ENCODE results near the gene PCSK2. TPM values are rescaled to one million over a fixed set of nuclear protein-coding genes. Genes with fewer than 3 reads are reported as not detected.
A peak's percentile ranks its signal among the peaks of the same experiment; 100 is the strongest.

Gene PCSK2
- total and polyA plus RNA-seq, 2 of the 8 experiments (the other 6 are each of a cell fraction or from before 2014, with no cell fraction given), result 1.9 to 4.2 TPM

- no peak for FAIRE-seq
Measured at GRCh38 chr20:17179840-17180239, 47.0 kb upstream of the PCSK2 start.

More at GRCh38 chr20:17179840-17180239, 47.0 kb upstream of the PCSK2 start:
- Histone ChIP-seq H3K14ac (ENCODE audit: insufficient read length) (no peak overlapping the region), H2AFZ (ENCODE audit: low read length) (0 out of 2 replicates have a peak overlapping the region, but pooled peaks have one; percentile 6), H4K20me1 (replicated peaks in 1 of 2; ENCODE audit: control insufficient read depth in 1 of 2, insufficient read depth in 2 of 2, low read length in 2 of 2) (no peaks in the 10 kb centered on the region), H3K27ac (ENCODE audit: low read depth, low read length) (no peak overlapping the region), H3K9ac (replicated peaks in 1 of 4; ENCODE audit: extremely low read depth in 1 of 4, low read depth in 3 of 4, low read length in 3 of 4) (no peak overlapping the region), H2AK5ac (ENCODE audit: low read depth, low read length) (no peak overlapping the region), H3K4me2 (ENCODE audit: insufficient read depth in 1 of 2, low read depth in 2 of 2, low read length in 2 of 2) (no peak overlapping the region), H2BK15ac (ENCODE audit: low read length) (no peak overlapping the region), H4K5ac (ENCODE audit: insufficient read length, low read depth, low read length) (no peak overlapping the region), H2BK5ac (ENCODE audit: low read depth, low read length) (no peak overlapping the region), H3K9me3 (ENCODE audit: insufficient read depth in 2 of 2, low read depth in 1 of 2, low read length in 1 of 2) (no peaks in the 10 kb centered on the region), H3K23ac (ENCODE audit: insufficient read length) (no peak overlapping the region), H3K18ac (ENCODE audit: extremely low read depth, low read length) (no peak overlapping the region), H4K91ac (replicated peaks; ENCODE audit: insufficient read length, low read length) (no peak overlapping the region), H3K27me3 (replicated peaks in 1 of 4; ENCODE audit: control insufficient read depth in 3 of 4, extremely low read depth in 1 of 4, insufficient read depth in 3 of 4, low read length in 3 of 4) (no peaks in the 10 kb centered on the region), H2BK20ac (ENCODE audit: low read length) (no peak overlapping the region), H3K4ac (replicated peaks; ENCODE audit: insufficient read length, low read depth, low read length) (no peak overlapping the region), H3K56ac (replicated peaks; ENCODE audit: insufficient read length, low read depth, low read length) (no peak overlapping the region), H3K79me2 (ENCODE audit: control insufficient read depth in 1 of 2, insufficient read depth in 2 of 2, low read length in 2 of 2) (no peaks in the 10 kb centered on the region), H3K36me3 (ENCODE audit: control insufficient read depth in 2 of 4, insufficient read depth in 4 of 4, low read length in 3 of 4) (no peaks in the 10 kb centered on the region), H3K23me2 (ENCODE audit: low read depth, low read length) (no peaks in the 10 kb centered on the region), H2BK120ac (replicated peaks; ENCODE audit: low read depth, low read length) (no peak overlapping the region), H3K4me1 (replicated peaks in 1 of 4; ENCODE audit: control insufficient read depth in 3 of 4, insufficient read depth in 4 of 4, low read length in 3 of 4) (peaks cover 0 to 4% (median 0%) of the 10 kb centered on the region in 4 experiments; a peak in 1 of 7 replicates), H3K4me3 (ENCODE audit: extremely low read depth in 1 of 4, insufficient read depth in 2 of 4, low read depth in 3 of 4, low read length in 4 of 4) (no peak overlapping the region), H3K79me1 (ENCODE audit: low read depth, low read length) (no peaks in the 10 kb centered on the region), H2BK12ac (ENCODE audit: low read depth, low read length) (no peak overlapping the region), H4K8ac (ENCODE audit: extremely low read depth, insufficient read depth, low read length) (no peak overlapping the region)
- ChIA-PET POLR2A (ENCODE audit: partially characterized antibody) (no interaction called here), CTCF (ENCODE audit: partially characterized antibody) (no interaction called here)
- no peak for DNase-seq (ENCODE audit: low read depth in 1 of 2, low spot score in 2 of 2)
- TF ChIP-seq TAF7 (optimal IDR thresholded peaks at IDR 0.05; ENCODE audit: borderline replicate concordance, low read depth, low read length), result no peak
- no peak for TF ChIP-seq GABPA (IDR thresholded peaks at IDR 0.05; ENCODE audit: borderline replicate concordance, insufficient read depth, low read length)
- WGBS, 2 experiments (ENCODE audit: extremely low coverage in 1 of 2, insufficient coverage in 1 of 2, insufficient read length in 1 of 2, insufficient replicate concordance in 2 of 2, low coverage in 1 of 2, low lambda C conversion rate in 2 of 2, missing lambda C conversion rate in 1 of 2), result 83% methylated on average over 3 of the region's 4 CpGs; no CpG with 5 or more reads in 1 of the 2 experiments

All from H1 (cell line).